NCI-H1105 (cell line): Measurements from ENCODE around the gene SERP2.

ENCODE experiments used
- DNase-seq: peaks from one replicate; lab custom pipeline; 2025; lab: John Stamatoyannopoulos, UW

SERP2 gene

GRCh38 chr13:44435142-44435918, 61.7 kb downstream of the SERP2 start:
- DNase-seq = peak; percentile 92

GRCh38 chr13:44435919-44436510, 62.4 kb downstream of the SERP2 start:
- no peak for DNase-seq

GRCh38 chr13:44436589-44437337, 63.1 kb downstream of the SERP2 start:
- peak; percentile 83 for DNase-seq

GRCh38 chr13:44437356-44438233, 64.0 kb downstream of the SERP2 start:
- no peak for DNase-seq

GRCh38 chr13:44438234-44438579, 64.6 kb downstream of the SERP2 start:
- DNase-seq = no peak

- DNase-seq = no peak
Observed at GRCh38 chr13:44439452-44440024, 65.9 kb downstream of the SERP2 start.

GRCh38 chr13:44440046-44440608, 66.5 kb downstream of the SERP2 start:
- DNase-seq = no peak
